Right lobe of liver (tissue), 4 donors: ENCODE measurements around the gene GNAL.
"Not testable (repeated sequence)": the region's sequence is repeated elsewhere in the genome, so short reads cannot be mapped to it uniquely, and the experiment has no call there.

Source experiments
- POLR2A ChIP-seq: fragments of 450-650 bp; IDR thresholded peaks from one replicate; pipeline ENCODE4 v1.6.1; 2017; ENCODE audit warnings: antibody characterized with exemption, mild to moderate bottlenecking
- TF ChIP-seq, protein P1 (sequence below), 4 donors: fragments of 200-600 bp in 3 of 4; fragments of 450-650 bp in 1 of 4; IDR thresholded peaks; one replicate each; pipeline versions ENCODE4 v1.5.1 to v1.8.0; 2016 to 2022; ENCODE audit warnings: antibody characterized with exemption in 4 of 4, mild to moderate bottlenecking in 2 of 4
- donor health status: DM: no; HTN: no; CAD: no.
- donor health status: DM: no; HTN: no; CAD: no.
- donor health status: DM: no; HTN: yes; CAD: no.

GRCh38 chr18:11916880-11917279, 227.8 kb downstream of the GNAL start:
- TF ChIP-seq POLR2A, result not testable (repeated sequence)
- TF ChIP-seq, protein P1, sequence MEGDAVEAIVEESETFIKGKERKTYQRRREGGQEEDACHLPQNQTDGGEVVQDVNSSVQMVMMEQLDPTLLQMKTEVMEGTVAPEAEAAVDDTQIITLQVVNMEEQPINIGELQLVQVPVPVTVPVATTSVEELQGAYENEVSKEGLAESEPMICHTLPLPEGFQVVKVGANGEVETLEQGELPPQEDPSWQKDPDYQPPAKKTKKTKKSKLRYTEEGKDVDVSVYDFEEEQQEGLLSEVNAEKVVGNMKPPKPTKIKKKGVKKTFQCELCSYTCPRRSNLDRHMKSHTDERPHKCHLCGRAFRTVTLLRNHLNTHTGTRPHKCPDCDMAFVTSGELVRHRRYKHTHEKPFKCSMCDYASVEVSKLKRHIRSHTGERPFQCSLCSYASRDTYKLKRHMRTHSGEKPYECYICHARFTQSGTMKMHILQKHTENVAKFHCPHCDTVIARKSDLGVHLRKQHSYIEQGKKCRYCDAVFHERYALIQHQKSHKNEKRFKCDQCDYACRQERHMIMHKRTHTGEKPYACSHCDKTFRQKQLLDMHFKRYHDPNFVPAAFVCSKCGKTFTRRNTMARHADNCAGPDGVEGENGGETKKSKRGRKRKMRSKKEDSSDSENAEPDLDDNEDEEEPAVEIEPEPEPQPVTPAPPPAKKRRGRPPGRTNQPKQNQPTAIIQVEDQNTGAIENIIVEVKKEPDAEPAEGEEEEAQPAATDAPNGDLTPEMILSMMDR (IDR thresholded peaks at IDR 0.05), result not testable (repeated sequence)
